K562 (cell line): ENCODE data around the gene NRXN3. TPM values are rescaled to one million over a fixed set of nuclear protein-coding genes. Genes with fewer than 3 reads are reported as not detected.

ENCODE experiments used
- ATAC-seq: fragments of 200-7000 bp; cut with Tn5 transposase; 3 replicates; pipeline ENCODE4 v1.9.1; 2020; ENCODE audit warnings: moderate library complexity
- BruUV-seq: library from RNA; stranded (reverse); fragments of 400-500 nt; replicated peaks from 2 replicates; lab custom pipeline; 2021; lab: Mats Ljungman, UMichigan
- CTCF ChIA-PET: fragments of 300-600 bp; formaldehyde crosslinking; extraction: SDS; loops from one replicate; lab custom pipeline; 2021; ENCODE audit warnings: low intra/inter-chr PET ratio; lab: Yijun Ruan, JAX
- POLR2A ChIA-PET: fragments of 300-600, 350-650 bp; sonication (Branson Sonifier 250); formaldehyde crosslinking; extraction: SDS; loops from one replicate; lab custom pipeline; 2021; ENCODE audit warnings: antibody characterized with exemption, inconsistent platforms; lab: Yijun Ruan, JAX
- DNase-seq, 4 experiments: peaks; one replicate each; pipeline versions ENCODE4 v3.0.0 to v3.0.0-alpha.2; 2011 to 2018; ENCODE audit warnings: low spot score in 3 of 4, mixed read lengths in 3 of 4; ENCODE audit errors: extremely low read depth in 1 of 4
- FAIRE-seq: peaks from 2 replicates; lab custom pipeline; 2011; peaks lifted over from hg19 to GRCh38; lab: Jason Lieb, UNC
- H2AFZ ChIP-seq: 2 replicates; pipeline ENCODE4 v1.6.0; 2011; ENCODE audit warnings: low read depth, low read length, control low read depth, inconsistent platforms
- H3K27ac ChIP-seq: fragments of 200-600 bp; 3 replicates; pipeline ENCODE4 v1.8.0; 2011; ENCODE audit warnings: low read depth, mild to moderate bottlenecking, control low read depth, inconsistent platforms, low read length, moderate library complexity, mixed read lengths; ENCODE audit errors: extremely low read depth
- H3K27me3 ChIP-seq, 2 experiments: fragments of 300-600 bp in 1 of 2; 2 replicates in 1 of 2; 3 replicates in 1 of 2; pipeline versions ENCODE4 v1.6.0 to v1.8.0; 2011; ENCODE audit warnings: inconsistent platforms in 2 of 2, low read length in 2 of 2, mild to moderate bottlenecking in 1 of 2, mixed read lengths in 1 of 2, moderate library complexity in 1 of 2; ENCODE audit not compliant: control insufficient read depth in 2 of 2, insufficient read depth in 2 of 2
- H3K36me3 ChIP-seq: fragments of 300-600 bp; 3 replicates; pipeline ENCODE4 v1.8.0; 2011; ENCODE audit warnings: mild to moderate bottlenecking, low read length, inconsistent platforms; ENCODE audit not compliant: control insufficient read depth, insufficient read depth
- H3K4me1 ChIP-seq, 2 experiments: fragments of 200-600 bp in 1 of 2; replicated peaks in 1 of 2; 2 replicates in 1 of 2; 3 replicates in 1 of 2; pipeline versions ENCODE4 v1.5.1 to v1.8.0; 2011; ENCODE audit warnings: inconsistent platforms in 2 of 2, low read length in 2 of 2, mild to moderate bottlenecking in 1 of 2, mixed read lengths in 1 of 2, moderate library complexity in 1 of 2; ENCODE audit not compliant: control insufficient read depth in 2 of 2, insufficient read depth in 2 of 2
- H3K4me2 ChIP-seq: 2 replicates; pipeline ENCODE4 v1.6.1; 2011; ENCODE audit warnings: low read length, control low read depth, inconsistent platforms, mixed read lengths; ENCODE audit not compliant: insufficient read depth
- H3K4me3 ChIP-seq: fragments of 200-600 bp; sonication (generic), shearing (Covaris generic); 2 replicates; pipeline ENCODE4 v1.5.1; 2016; ENCODE audit warnings: control low read depth, inconsistent platforms
- H3K79me2 ChIP-seq: fragments of 200-600 bp; 3 replicates; pipeline ENCODE4 v1.8.0; 2011; ENCODE audit warnings: low read length, inconsistent platforms; ENCODE audit not compliant: control insufficient read depth, insufficient read depth
- H3K9ac ChIP-seq, 2 experiments: 2 replicates each; pipeline versions ENCODE4 v1.6.0 to v1.6.1; 2011; ENCODE audit warnings: low read depth in 2 of 2, low read length in 2 of 2, control low read depth in 1 of 2, inconsistent platforms in 1 of 2, mild to moderate bottlenecking in 1 of 2, mixed read lengths in 1 of 2; ENCODE audit not compliant: insufficient read depth in 1 of 2
- H3K9me1 ChIP-seq: one replicate; pipeline ENCODE4 v1.6.0; 2011; ENCODE audit warnings: inconsistent platforms, mild to moderate bottlenecking, low read length, moderate library complexity; ENCODE audit not compliant: control insufficient read depth, insufficient read depth
- H3K9me3 ChIP-seq: replicated peaks from 2 replicates; pipeline ENCODE4 v1.5.1; 2011; ENCODE audit warnings: low read depth, low read length, inconsistent platforms; ENCODE audit not compliant: control insufficient read depth, insufficient read depth
- H4K20me1 ChIP-seq: replicated peaks from 2 replicates; pipeline ENCODE4 v1.6.1; 2011; ENCODE audit warnings: low read length, inconsistent platforms, mixed read lengths; ENCODE audit not compliant: control insufficient read depth, insufficient read depth
- ELF4 ChIP-seq: fragments of 450-650 bp; formaldehyde crosslinking; IDR thresholded peaks from 2 replicates; pipeline ENCODE4 v1.4.0; 2022; ENCODE audit warnings: missing genetic modification characterization
- NCOA4 ChIP-seq: fragments of 450-650 bp; IDR thresholded peaks from 2 replicates; pipeline ENCODE4 v1.6.1; 2018; ENCODE audit warnings: mild to moderate bottlenecking; ENCODE audit not compliant: partially characterized antibody
- WGBS: fragments of 100-300 bp; shearing (Covaris generic); methylation state at CpG from one replicate; pipeline ENCODE4 v1.1.6; 2016; ENCODE audit warnings: low coverage, mixed read lengths; ENCODE audit not compliant: insufficient coverage; ENCODE audit errors: missing lambda C conversion rate; 5-methylcytosine and 5-hydroxymethylcytosine counted together
- in situ Hi-C: fragments of 300-500 bp; cut with MboI; formaldehyde crosslinking; loops from 4 replicates; pipeline ENCODE4 v1.15.0; 2018; ENCODE audit warnings: inconsistent platforms, mixed read lengths
- intact Hi-C: fragments of 100-400 bp; cut with micrococcal nuclease; formaldehyde crosslinking; loops from 2 replicates; pipeline ENCODE4 v1.14.2; 2022
- polyA plus RNA-seq, 8 experiments: library from polyadenylated mRNA; depleted of rRNA in 4 of 8; stranded (reverse) in 5 of 8; unstranded in 3 of 8; fragments of >200 nt; fragmentation: Nextera tagmentation in 2 of 8; fragmentation: Illumina TruSeq in 1 of 8; extraction: Ambion mirVana in 2 of 8; extraction: Trizol in 1 of 8; gene quantifications; 2 replicates each; pipeline versions ENCODE4 v1.2.1 to v1.2.3, GENCODE V29; 2011 to 2014; ENCODE audit warnings: inconsistent platforms in 1 of 8, missing spikeins in 1 of 8
- total RNA-seq, 7 experiments: library from RNA; depleted of rRNA in 6 of 7; stranded (reverse); fragments of >200 nt in 6 of 7; fragmentation: Illumina TruSeq in 2 of 7; extraction: Trizol in 2 of 7; gene quantifications; 2 replicates each; pipeline versions ENCODE4 v1.2.1 to v1.2.3, GENCODE V29; 2011 to 2021; ENCODE audit warnings: low replicate concordance in 1 of 7
- TF ChIP-seq, protein P1 (sequence below): fragments of 200-600 bp; sonication (generic); IDR thresholded peaks from one replicate; pipeline ENCODE4 v1.6.1; 2012; ENCODE audit warnings: mild to moderate bottlenecking, low read depth, low read length, inconsistent platforms

Gene NRXN3
- total and polyA plus RNA-seq, 9 of the 15 experiments (the other 6 are each of a cell fraction or from before 2014, with no cell fraction given): 0.09 TPM; not detected in 8

- Histone ChIP-seq H2AFZ (no peak overlapping the region), H4K20me1 (no peaks in the 10 kb centered on the region), H3K9me1 (no peaks in the 10 kb centered on the region), H3K4me1 (no peaks in the 10 kb centered on the region), H3K4me3 (no peak overlapping the region), H3K4me2 (no peak overlapping the region), H3K27ac (no peak overlapping the region), H3K9ac (no peak overlapping the region), H3K27me3 (no peaks in the 10 kb centered on the region), H3K36me3 (no peaks in the 10 kb centered on the region), H3K9me3 (no peaks in the 10 kb centered on the region)
- WGBS: 6% methylated on average over 2 of the region's 2 CpGs
- in situ Hi-C loops: no loop called here
- DNase-seq (no peak), FAIRE-seq (no peak), ATAC-seq (no peak)
- ChIA-PET CTCF (no interaction called here), POLR2A (no interaction called here)
- BruUV-seq: no TSS peak
- intact Hi-C loops: no loop called here
- TF ChIP-seq ELF4 (CRISPR knock-in tag): no peak
- TF ChIP-seq, protein P1, sequence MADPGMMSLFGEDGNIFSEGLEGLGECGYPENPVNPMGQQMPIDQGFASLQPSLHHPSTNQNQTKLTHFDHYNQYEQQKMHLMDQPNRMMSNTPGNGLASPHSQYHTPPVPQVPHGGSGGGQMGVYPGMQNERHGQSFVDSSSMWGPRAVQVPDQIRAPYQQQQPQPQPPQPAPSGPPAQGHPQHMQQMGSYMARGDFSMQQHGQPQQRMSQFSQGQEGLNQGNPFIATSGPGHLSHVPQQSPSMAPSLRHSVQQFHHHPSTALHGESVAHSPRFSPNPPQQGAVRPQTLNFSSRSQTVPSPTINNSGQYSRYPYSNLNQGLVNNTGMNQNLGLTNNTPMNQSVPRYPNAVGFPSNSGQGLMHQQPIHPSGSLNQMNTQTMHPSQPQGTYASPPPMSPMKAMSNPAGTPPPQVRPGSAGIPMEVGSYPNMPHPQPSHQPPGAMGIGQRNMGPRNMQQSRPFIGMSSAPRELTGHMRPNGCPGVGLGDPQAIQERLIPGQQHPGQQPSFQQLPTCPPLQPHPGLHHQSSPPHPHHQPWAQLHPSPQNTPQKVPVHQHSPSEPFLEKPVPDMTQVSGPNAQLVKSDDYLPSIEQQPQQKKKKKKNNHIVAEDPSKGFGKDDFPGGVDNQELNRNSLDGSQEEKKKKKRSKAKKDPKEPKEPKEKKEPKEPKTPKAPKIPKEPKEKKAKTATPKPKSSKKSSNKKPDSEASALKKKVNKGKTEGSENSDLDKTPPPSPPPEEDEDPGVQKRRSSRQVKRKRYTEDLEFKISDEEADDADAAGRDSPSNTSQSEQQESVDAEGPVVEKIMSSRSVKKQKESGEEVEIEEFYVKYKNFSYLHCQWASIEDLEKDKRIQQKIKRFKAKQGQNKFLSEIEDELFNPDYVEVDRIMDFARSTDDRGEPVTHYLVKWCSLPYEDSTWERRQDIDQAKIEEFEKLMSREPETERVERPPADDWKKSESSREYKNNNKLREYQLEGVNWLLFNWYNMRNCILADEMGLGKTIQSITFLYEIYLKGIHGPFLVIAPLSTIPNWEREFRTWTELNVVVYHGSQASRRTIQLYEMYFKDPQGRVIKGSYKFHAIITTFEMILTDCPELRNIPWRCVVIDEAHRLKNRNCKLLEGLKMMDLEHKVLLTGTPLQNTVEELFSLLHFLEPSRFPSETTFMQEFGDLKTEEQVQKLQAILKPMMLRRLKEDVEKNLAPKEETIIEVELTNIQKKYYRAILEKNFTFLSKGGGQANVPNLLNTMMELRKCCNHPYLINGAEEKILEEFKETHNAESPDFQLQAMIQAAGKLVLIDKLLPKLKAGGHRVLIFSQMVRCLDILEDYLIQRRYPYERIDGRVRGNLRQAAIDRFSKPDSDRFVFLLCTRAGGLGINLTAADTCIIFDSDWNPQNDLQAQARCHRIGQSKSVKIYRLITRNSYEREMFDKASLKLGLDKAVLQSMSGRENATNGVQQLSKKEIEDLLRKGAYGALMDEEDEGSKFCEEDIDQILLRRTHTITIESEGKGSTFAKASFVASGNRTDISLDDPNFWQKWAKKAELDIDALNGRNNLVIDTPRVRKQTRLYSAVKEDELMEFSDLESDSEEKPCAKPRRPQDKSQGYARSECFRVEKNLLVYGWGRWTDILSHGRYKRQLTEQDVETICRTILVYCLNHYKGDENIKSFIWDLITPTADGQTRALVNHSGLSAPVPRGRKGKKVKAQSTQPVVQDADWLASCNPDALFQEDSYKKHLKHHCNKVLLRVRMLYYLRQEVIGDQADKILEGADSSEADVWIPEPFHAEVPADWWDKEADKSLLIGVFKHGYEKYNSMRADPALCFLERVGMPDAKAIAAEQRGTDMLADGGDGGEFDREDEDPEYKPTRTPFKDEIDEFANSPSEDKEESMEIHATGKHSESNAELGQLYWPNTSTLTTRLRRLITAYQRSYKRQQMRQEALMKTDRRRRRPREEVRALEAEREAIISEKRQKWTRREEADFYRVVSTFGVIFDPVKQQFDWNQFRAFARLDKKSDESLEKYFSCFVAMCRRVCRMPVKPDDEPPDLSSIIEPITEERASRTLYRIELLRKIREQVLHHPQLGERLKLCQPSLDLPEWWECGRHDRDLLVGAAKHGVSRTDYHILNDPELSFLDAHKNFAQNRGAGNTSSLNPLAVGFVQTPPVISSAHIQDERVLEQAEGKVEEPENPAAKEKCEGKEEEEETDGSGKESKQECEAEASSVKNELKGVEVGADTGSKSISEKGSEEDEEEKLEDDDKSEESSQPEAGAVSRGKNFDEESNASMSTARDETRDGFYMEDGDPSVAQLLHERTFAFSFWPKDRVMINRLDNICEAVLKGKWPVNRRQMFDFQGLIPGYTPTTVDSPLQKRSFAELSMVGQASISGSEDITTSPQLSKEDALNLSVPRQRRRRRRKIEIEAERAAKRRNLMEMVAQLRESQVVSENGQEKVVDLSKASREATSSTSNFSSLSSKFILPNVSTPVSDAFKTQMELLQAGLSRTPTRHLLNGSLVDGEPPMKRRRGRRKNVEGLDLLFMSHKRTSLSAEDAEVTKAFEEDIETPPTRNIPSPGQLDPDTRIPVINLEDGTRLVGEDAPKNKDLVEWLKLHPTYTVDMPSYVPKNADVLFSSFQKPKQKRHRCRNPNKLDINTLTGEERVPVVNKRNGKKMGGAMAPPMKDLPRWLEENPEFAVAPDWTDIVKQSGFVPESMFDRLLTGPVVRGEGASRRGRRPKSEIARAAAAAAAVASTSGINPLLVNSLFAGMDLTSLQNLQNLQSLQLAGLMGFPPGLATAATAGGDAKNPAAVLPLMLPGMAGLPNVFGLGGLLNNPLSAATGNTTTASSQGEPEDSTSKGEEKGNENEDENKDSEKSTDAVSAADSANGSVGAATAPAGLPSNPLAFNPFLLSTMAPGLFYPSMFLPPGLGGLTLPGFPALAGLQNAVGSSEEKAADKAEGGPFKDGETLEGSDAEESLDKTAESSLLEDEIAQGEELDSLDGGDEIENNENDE: no peak
- no peak for TF ChIP-seq NCOA4
- TF ChIP-seq, all 486 proteins: peak for 0
- H3K79me2 ChIP-seq: no peaks in the 10 kb centered on the region
Measured at GRCh38 chr14:78978896-78979295, 808.7 kb downstream of the NRXN3 start.
